Activated B cell treated with CpG ODN at 0.5 μM for 24 hours (primary cell): ENCODE results near the gene RPA3. TPM values are rescaled to one million over a fixed set of nuclear protein-coding genes. Genes with fewer than 3 reads are reported as not detected.

Experiments
- ATAC-seq: fragments of 200-7000 bp; cut with Tn5 transposase; one replicate; pipeline ENCODE4 v1.10.0; 2021; ENCODE audit warnings: low read depth, mild to moderate bottlenecking, moderate library complexity
- CTCF ChIA-PET: fragments of 350-600 bp; sonication (Branson Sonifier 250); formaldehyde crosslinking; loops from one replicate; lab custom pipeline; 2021; ENCODE audit warnings: antibody characterized with exemption; lab: Charles Lee
- POLR2A ChIA-PET: fragments of 350-600 bp; sonication (Branson Sonifier 250); formaldehyde crosslinking; loops from one replicate; lab custom pipeline; 2021; ENCODE audit warnings: antibody characterized with exemption; lab: Charles Lee
- DNase-seq: peaks from one replicate; pipeline ENCODE4 v3.0.0; 2022
- H3K27ac Mint-ChIP-seq: one replicate; pipeline ENCODE4 v1.8.0; 2020; ENCODE audit warnings: mixed read lengths
- H3K27me3 Mint-ChIP-seq: one replicate; pipeline ENCODE4 v1.8.0; 2021; ENCODE audit warnings: mixed read lengths
- H3K36me3 Mint-ChIP-seq: one replicate; pipeline ENCODE4 v1.8.0; 2021; ENCODE audit warnings: low read depth, mixed read lengths
- H3K4me1 Mint-ChIP-seq: one replicate; pipeline ENCODE4 v1.8.0; 2021; ENCODE audit warnings: mixed read lengths
- H3K4me3 Mint-ChIP-seq: one replicate; pipeline ENCODE4 v1.8.0; 2020; ENCODE audit warnings: mild to moderate bottlenecking, mixed read lengths
- H3K9me3 Mint-ChIP-seq: one replicate; pipeline ENCODE4 v1.8.0; 2020; ENCODE audit warnings: mixed read lengths
- intact Hi-C: fragments of 100-400 bp; cut with micrococcal nuclease; formaldehyde crosslinking; loops from one replicate; pipeline ENCODE4 v1.15.1; 2024
- total RNA-seq: library from RNA; stranded (reverse); gene quantifications from 2 replicates; pipeline ENCODE4 v1.2.3, GENCODE V29; 2022
- TF ChIP-seq, protein P1 (sequence below): fragments of 200-600 bp; IDR thresholded peaks from one replicate; pipeline ENCODE4 v1.8.0; 2022; ENCODE audit warnings: antibody characterized with exemption, mild to moderate bottlenecking

RPA3 gene
- total RNA-seq, 1 donor from 2014 or later: 64.9 TPM

DNA sequence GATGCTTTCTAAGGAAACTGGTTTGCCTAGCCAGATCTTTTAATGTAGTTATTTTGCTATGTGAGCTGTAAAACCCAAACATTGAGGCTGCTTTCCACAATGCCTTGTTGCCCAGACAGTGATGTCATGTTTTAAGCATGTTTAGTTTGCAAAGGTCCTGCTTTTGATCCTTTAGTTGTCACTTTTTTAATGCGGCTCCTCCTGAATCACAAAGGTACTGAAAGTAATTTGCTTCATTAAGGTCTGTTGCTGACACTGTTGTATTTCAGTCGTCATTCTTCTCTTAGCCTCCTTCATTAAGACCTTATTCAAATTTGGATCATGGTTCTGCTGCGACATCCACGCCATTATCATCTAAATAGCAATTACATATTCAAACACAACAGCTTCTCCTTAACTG lies 10.6 kb downstream of the RPA3 start:
- no peak overlapping the region for H3K27ac Mint-ChIP-seq
- DNase-seq (no peak), ATAC-seq (no peak)
- ChIA-PET CTCF (no interaction called here), POLR2A (no interaction called here)
- intact Hi-C loops: loop anchor here (2.0 to 5.0 kb wide), 3 partner anchors 17 to 211 kb away; no protein-coding TSS in a partner anchor
- H3K27me3 Mint-ChIP-seq: no peaks in the 10 kb centered on the region
- no peak overlapping the region for H3K4me3 Mint-ChIP-seq
- peaks cover 3% of the 10 kb centered on the region for H3K36me3 Mint-ChIP-seq
- H3K4me1 Mint-ChIP-seq: peaks cover 32% of the 10 kb centered on the region
- TF ChIP-seq, protein P1, sequence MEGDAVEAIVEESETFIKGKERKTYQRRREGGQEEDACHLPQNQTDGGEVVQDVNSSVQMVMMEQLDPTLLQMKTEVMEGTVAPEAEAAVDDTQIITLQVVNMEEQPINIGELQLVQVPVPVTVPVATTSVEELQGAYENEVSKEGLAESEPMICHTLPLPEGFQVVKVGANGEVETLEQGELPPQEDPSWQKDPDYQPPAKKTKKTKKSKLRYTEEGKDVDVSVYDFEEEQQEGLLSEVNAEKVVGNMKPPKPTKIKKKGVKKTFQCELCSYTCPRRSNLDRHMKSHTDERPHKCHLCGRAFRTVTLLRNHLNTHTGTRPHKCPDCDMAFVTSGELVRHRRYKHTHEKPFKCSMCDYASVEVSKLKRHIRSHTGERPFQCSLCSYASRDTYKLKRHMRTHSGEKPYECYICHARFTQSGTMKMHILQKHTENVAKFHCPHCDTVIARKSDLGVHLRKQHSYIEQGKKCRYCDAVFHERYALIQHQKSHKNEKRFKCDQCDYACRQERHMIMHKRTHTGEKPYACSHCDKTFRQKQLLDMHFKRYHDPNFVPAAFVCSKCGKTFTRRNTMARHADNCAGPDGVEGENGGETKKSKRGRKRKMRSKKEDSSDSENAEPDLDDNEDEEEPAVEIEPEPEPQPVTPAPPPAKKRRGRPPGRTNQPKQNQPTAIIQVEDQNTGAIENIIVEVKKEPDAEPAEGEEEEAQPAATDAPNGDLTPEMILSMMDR: no peak
- H3K9me3 Mint-ChIP-seq: no peaks in the 10 kb centered on the region

DNA sequence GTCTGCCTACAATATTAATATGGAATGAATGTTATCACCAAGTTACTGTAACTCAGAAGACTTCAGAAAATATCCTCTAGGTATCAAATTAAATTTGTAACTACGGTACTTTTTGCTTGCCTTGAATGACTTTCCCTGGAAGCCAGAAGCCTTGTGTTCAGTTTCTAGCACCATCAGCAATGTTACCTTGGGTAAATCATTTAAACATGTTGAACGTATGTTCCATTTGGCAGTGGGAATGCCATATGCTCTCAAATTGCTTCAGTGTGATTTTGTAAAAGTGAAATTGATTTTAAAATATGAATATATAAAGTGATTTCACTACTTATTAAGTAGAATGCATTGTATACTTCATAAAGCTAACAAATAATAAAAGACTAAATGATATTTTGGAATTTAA lies 11.2 kb downstream of the RPA3 start:
- Mint-ChIP-seq H3K36me3 (peaks cover 3% of the 10 kb centered on the region), H3K9me3 (no peaks in the 10 kb centered on the region), H3K4me3 (no peak overlapping the region), H3K27ac (no peak overlapping the region), H3K27me3 (no peaks in the 10 kb centered on the region), H3K4me1 (peaks cover 32% of the 10 kb centered on the region)
- CTCF ChIA-PET: no interaction called here
- DNase-seq (no peak), ATAC-seq (no peak)
- POLR2A ChIA-PET: no interaction called here
- TF ChIP-seq, protein P1: no peak
- intact Hi-C loops: loop anchor here (2.0 to 5.0 kb wide), 3 partner anchors 16 to 212 kb away; no protein-coding TSS in a partner anchor

DNA sequence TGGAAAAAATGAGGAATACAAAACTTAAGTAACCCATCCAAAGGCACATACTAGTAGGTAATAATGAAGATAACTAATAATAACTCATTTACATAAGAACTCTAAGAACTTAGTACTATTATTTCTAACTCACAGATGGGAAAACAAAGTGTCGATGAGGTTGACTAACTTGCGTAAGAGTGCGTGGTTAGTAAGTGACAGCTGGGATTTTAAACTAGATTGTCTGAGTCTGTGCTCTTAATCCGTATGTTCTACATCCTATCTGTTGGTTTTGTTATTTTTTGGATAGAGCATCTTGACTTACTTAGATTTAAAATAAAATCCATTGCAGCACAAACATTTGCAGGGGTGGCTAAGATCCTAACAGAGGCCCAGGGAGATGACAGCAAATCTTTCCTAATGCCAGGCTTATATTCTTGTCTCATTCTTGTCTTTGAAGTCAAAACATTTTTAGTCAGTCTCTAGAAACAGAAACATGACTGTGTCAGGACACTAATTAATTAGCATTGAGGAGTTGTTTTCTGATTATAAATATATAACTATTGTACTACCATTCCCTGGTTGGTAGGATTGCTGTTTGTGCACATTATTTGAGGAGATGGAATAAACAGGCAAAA lies 11.7 kb downstream of the RPA3 start:
- H3K9me3 Mint-ChIP-seq: no peaks in the 10 kb centered on the region
- no peak overlapping the region for H3K27ac Mint-ChIP-seq
- H3K27me3 Mint-ChIP-seq: no peaks in the 10 kb centered on the region
- ChIA-PET CTCF (no interaction called here), POLR2A (no interaction called here)
- ATAC-seq: no peak
- no peak overlapping the region for H3K4me3 Mint-ChIP-seq
- H3K36me3 Mint-ChIP-seq: peaks cover 3% of the 10 kb centered on the region
- DNase-seq: no peak
- TF ChIP-seq, protein P1: no peak
- H3K4me1 Mint-ChIP-seq: peaks cover 35% of the 10 kb centered on the region
- intact Hi-C loops: loop anchor here (2.0 to 5.0 kb wide), 3 partner anchors 16 to 212 kb away; no protein-coding TSS in a partner anchor

DNA sequence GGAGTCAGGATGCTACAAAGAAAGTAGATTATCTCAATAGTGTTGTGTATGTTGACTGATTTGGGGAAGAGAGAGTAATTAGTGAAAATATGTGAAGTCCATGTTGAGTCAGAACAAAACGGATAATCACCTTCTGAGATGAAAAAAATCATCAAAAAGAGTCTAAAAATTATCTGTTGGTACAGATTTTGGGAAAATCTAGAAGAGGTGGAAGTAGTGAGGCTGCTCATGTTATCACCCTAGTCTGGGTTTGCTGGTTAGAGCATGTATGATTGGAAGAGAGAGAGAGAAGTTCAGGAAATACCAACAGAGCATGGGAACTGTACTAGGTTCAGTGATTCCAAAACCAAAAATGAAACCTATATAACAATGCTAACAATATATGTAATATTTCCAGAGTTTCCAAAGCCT lies 12.3 kb downstream of the RPA3 start:
- ATAC-seq (peak; percentile 58), DNase-seq (no peak)
- H3K4me1 Mint-ChIP-seq: peaks cover 41% of the 10 kb centered on the region
- peaks cover 3% of the 10 kb centered on the region for H3K36me3 Mint-ChIP-seq
- TF ChIP-seq, protein P1: no peak
- peak overlapping the region; percentile 46 for H3K4me3 Mint-ChIP-seq
- ChIA-PET POLR2A (no interaction called here), CTCF (no interaction called here)
- H3K9me3 Mint-ChIP-seq: no peaks in the 10 kb centered on the region
- H3K27me3 Mint-ChIP-seq: no peaks in the 10 kb centered on the region
- intact Hi-C loops: loop anchor here (2.0 to 5.0 kb wide), 3 partner anchors 15 to 213 kb away; no protein-coding TSS in a partner anchor
- peak overlapping the region; percentile 42 for H3K27ac Mint-ChIP-seq

DNA sequence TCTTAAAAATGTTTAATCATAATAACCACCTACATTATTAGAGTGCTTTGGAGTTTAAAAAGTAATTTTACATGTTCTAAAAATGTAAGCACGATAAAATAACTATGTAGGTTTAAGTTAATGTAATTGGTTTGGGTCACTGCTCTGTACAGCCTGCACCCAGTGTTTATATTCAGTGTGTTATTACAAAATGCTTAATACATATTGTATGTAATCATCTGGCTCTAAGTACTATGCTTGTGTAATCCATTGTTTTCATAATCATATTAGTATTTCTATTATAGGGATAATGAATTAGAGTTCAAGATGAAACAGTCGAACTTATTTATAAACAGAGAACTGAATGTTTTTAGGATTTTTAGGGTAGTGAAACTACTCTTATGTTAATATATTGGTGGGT lies 13.1 kb downstream of the RPA3 start:
- no peaks in the 10 kb centered on the region for H3K27me3 Mint-ChIP-seq
- H3K4me3 Mint-ChIP-seq: peak overlapping the region; percentile 8
- H3K4me1 Mint-ChIP-seq: peaks cover 47% of the 10 kb centered on the region
- CTCF ChIA-PET: no interaction called here
- intact Hi-C loops: loop anchor here (5.0 kb wide), 1 partner anchor 37 kb away; no protein-coding TSS in a partner anchor
- no peak for DNase-seq
- POLR2A ChIA-PET: no interaction called here
- TF ChIP-seq, protein P1: no peak
- no peaks in the 10 kb centered on the region for H3K9me3 Mint-ChIP-seq
- peaks cover 3% of the 10 kb centered on the region for H3K36me3 Mint-ChIP-seq
- H3K27ac Mint-ChIP-seq: no peak overlapping the region
- ATAC-seq: no peak
